ENCODE measurements around the gene CYTH2.
"Not testable (repeated sequence)": the region's sequence is repeated elsewhere in the genome, so short reads cannot be mapped to it uniquely, and the experiment has no call there.

CYTH2 gene

DNA sequence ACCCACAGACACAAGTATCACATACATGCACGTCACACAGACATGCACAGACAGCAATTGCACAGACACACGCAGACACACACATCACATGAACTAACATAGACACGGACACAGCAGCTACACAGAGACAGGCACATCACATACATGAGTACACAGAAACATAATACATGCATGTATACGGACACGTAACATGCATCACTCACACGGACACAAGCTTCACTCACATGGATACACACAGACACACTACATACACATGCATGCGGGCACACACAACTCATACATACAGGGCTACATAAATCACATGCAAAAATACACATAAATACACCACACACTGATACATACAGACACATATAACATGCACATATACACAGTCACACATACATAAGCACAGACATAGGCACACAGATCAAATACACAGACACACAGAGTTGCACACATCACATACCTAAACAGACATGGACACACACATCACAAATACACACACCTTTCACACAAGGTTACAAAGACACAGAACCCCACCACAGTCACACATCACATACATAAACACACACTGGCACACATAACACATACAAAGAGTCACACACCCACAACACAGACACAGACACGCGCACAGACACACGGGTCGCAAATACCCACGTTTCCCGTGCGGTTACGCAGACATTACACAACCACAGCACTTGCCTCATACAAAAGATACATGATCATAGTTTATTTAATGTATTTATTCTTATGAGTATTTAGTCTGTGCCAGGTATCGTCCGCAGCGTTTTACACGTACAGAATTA is 43.5 kb downstream of the CYTH2 start:
- DNase-seq (ENCODE audit: low read depth), result no peak

DNA sequence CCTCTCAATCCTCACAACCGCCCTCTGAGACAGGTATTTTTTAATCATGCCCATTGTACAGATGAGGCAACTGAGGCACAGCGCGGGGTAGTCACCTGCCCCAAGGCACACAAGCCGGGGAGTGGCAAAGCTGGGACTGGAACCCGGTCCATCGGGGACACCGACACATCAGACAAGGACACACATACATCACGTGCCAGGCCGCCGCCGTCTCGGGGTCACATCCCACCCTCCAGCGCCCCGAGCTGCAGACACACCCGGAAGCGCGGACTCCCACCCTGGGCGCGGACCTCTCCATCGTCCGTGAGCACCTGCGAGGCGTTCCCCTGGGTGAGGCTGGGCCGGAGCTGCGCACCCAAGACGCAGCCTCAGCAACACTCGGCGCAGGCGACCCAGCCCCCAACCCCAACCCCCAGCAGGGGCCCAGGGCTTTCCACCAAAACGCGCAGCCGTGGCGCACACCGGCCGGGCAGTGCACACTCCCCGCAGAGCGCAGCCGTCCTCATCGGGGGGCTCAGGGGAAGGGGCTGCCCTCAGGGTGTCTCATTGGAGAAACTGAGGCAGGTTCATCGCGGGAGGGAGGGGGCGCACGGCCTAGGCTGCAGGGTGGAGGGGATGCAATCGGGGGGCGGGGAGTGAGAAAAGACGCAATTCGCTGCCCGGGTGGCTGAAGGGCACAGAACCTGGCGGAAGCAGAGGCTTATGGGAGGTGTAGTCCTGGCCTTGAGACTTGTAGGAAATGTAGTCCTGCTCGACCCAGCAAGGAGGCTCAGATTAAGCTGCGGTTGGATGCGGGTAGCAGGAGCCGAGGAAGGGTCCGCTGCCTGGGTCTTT is 44.3 kb downstream of the CYTH2 start:
- DNase-seq (ENCODE audit: low read depth), result peak; percentile 48

- DNase-seq (ENCODE audit: low read depth), result no peak
These were observed 44.9 kb downstream of the CYTH2 start for GRCh38 chr19:48514123-48514458.

- no peak for DNase-seq (ENCODE audit: low read depth)
These were observed 47.4 kb downstream of the CYTH2 start for GRCh38 chr19:48516536-48516935.

GRCh38 chr19:48518207-48518606 is 49.0 kb downstream of the CYTH2 start:
- DNase-seq (ENCODE audit: low read depth), result no peak

GRCh38 chr19:48519426-48519825 is 50.3 kb downstream of the CYTH2 start:
- DNase-seq (ENCODE audit: low read depth), result not testable (repeated sequence)

DNA sequence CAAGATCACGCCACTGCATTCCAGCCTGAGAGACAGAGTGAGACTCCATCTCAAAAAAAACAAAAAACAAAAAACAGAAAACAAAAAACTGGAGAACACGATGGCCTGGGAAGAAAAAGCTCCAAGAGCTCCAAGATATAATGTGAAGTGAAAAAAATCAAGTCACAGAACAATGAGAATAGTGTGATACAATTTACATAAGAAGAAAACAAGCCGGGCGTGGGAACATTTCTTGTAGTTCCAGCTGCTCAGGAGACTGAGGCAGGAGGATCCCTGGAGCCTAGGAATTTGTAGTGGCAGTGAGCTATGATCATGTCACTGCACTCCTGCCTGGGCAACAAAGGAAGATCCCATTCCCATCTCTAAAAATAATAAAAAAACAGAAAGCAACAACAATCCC is 51.0 kb downstream of the CYTH2 start:
- no peak for DNase-seq (ENCODE audit: low read depth)

DNA sequence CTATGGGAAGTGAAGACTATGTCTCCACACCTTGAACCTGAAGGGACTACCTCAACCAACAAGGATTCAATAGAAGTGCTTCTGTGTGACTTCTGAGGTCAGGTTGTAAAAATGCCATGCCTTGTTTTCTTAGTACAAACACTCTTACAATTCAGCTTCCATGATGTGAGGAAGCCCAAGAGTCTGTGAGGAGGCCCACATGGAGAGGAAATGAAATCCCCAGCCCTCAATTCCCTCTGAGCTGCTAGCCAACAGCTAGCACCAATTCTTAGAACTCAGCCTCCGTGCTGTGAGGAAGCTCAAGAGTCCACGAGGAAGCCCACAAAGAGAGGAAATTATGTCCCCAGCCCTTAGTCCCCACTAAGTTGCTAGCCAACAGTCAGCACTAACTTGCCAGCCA is 55.1 kb downstream of the CYTH2 start:
- DNase-seq (ENCODE audit: low read depth), result no peak

DNA sequence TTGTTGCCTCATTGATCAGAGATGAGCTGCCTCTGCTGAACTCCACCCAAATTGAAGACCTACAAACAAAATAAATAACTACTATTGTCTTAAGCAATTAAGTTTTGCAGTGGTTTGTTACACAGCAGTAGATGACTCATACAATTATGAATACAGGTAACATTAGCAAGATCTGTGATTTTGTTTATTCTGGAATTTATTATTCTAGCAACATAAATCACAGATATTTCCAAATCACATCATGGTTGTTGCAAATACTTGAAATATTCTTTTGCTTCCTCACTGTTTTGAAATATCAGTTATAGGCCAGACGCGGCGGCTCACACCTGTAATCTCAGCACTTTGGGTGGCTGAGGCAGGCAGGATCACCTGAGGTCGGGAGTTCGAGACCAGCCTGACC is 55.6 kb downstream of the CYTH2 start:
- DNase-seq (ENCODE audit: low read depth), result no peak

- DNase-seq (ENCODE audit: low read depth), result no peak
These were observed 60.0 kb downstream of the CYTH2 start for GRCh38 chr19:48529156-48529555.

- DNase-seq (ENCODE audit: low read depth), result no peak
These were observed 61.0 kb downstream of the CYTH2 start for GRCh38 chr19:48530066-48530720.

GRCh38 chr19:48530770-48531169 is 61.6 kb downstream of the CYTH2 start:
- DNase-seq (ENCODE audit: low read depth), result no peak
